ENCODE measurements around the gene KLF13. TPM values are rescaled to one million over a fixed set of nuclear protein-coding genes. Genes with fewer than 3 reads are reported as not detected.
"Not testable (repeated sequence)": the region's sequence is repeated elsewhere in the genome, so short reads cannot be mapped to it uniquely, and the experiment has no call there.

KLF13 gene
- total RNA-seq, 2 donors from 2014 or later: 68.9 to 92.3 TPM

DNA sequence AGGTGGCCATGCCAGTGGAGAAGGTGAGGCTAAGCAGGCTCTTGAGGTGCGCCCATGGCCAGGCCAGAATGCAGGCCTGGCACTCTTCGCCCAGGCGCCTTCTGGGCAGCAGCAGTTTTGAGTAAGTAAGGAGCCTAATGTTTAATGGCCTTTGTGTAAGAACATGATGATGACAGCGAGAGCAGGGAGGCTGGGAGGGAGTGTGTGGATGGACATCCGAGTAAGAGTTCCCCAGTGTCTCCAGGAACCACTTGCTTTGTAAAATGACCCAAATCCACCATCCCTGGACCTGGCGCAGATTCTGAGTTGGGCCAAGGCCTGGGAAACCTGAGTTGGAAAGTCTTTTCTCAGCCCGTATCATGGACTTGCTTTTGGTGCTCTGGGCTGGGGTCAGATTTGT is 24.1 kb downstream of the KLF13 start:
- Histone ChIP-seq H3K9ac (ENCODE audit: low read depth in 2 of 2, low read length in 2 of 2) (no peak overlapping the region), H3K36me3 (no peaks in the 10 kb centered on the region), H3K27ac (no peak overlapping the region), H3K27me3 (no peaks in the 10 kb centered on the region), H3K4me3 (no peak overlapping the region), H3K9me3 (no peaks in the 10 kb centered on the region), H3K4me1 (peaks cover 32% of the 10 kb centered on the region)
- intact Hi-C loops (cut with DNase I): no loop called here
- TF ChIP-seq, protein P1, sequence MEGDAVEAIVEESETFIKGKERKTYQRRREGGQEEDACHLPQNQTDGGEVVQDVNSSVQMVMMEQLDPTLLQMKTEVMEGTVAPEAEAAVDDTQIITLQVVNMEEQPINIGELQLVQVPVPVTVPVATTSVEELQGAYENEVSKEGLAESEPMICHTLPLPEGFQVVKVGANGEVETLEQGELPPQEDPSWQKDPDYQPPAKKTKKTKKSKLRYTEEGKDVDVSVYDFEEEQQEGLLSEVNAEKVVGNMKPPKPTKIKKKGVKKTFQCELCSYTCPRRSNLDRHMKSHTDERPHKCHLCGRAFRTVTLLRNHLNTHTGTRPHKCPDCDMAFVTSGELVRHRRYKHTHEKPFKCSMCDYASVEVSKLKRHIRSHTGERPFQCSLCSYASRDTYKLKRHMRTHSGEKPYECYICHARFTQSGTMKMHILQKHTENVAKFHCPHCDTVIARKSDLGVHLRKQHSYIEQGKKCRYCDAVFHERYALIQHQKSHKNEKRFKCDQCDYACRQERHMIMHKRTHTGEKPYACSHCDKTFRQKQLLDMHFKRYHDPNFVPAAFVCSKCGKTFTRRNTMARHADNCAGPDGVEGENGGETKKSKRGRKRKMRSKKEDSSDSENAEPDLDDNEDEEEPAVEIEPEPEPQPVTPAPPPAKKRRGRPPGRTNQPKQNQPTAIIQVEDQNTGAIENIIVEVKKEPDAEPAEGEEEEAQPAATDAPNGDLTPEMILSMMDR (IDR thresholded peaks at IDR 0.05): no peak
- no peak for DNase-seq

GRCh38 chr15:31352339-31352751 is 25.7 kb downstream of the KLF13 start:
- TF ChIP-seq, protein P1 (IDR thresholded peaks at IDR 0.05): no peak
- DNase-seq: no peak
- Histone ChIP-seq H3K4me1 (peaks cover 35% of the 10 kb centered on the region), H3K9ac (ENCODE audit: low read depth in 2 of 2, low read length in 2 of 2) (peak overlapping the region; percentile 65 to 66), H3K4me3 (no peak overlapping the region), H3K36me3 (no peaks in the 10 kb centered on the region), H3K27me3 (no peaks in the 10 kb centered on the region), H3K9me3 (no peaks in the 10 kb centered on the region), H3K27ac (peak overlapping the region; percentile 48)
- intact Hi-C loops (cut with DNase I): no loop called here

DNA sequence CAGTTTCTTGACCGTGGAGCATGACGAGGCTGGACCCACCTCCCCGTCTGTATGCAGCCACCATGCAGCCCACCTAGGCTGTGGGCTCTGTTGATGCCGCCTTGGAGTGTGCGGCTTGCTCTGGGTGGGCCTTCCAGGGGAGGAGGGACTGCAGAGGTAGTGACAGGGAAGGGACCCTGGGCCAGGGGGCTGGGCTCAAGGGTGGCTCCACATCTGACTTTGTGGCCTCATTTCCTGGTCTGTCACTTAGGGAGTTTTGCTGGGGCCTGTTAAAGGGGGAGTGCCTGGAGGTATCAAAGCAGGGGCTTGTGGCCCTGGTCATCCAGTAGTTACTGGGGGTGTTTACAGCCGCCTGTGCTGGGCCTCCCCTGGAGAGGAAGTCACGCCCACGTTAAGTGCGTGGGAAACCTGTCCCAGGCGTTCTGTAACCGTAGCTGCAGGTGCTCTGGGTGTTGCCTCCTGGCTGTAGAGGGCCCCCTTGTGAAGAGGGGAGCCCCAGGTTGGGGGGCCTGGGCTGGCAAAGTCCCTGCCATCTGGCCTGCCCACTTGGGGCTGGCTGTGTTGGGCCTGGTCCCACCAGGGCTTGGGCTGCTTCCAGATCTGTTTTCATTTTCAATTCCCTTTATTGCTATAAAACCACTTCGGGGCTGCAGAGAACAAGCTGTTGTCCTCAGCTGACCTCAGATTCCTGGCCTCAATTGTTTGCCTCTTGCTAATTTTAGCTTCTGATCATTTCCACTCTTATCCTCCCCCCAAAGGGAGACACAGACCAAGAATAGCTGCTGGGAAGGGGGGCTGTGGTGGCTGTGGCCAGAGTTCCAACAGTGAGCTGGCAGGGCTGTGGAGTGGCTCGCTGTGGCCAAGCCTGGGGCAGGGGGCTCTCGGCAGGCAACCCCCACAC is 26.5 kb downstream of the KLF13 start:
- intact Hi-C loops (cut with DNase I): no loop called here
- no peaks in the 10 kb centered on the region for H3K27me3 ChIP-seq
- no peaks in the 10 kb centered on the region for H3K9me3 ChIP-seq
- no peak overlapping the region for H3K4me3 ChIP-seq
- H3K4me1 ChIP-seq: peaks cover 27% of the 10 kb centered on the region
- TF ChIP-seq, protein P1 (IDR thresholded peaks at IDR 0.05): no peak
- H3K36me3 ChIP-seq: no peaks in the 10 kb centered on the region
- DNase-seq: no peak
- peak overlapping the region; percentile 48 for H3K27ac ChIP-seq
- H3K9ac ChIP-seq (ENCODE audit: low read depth in 2 of 2, low read length in 2 of 2): peak overlapping the region; percentile 65 to 66

DNA sequence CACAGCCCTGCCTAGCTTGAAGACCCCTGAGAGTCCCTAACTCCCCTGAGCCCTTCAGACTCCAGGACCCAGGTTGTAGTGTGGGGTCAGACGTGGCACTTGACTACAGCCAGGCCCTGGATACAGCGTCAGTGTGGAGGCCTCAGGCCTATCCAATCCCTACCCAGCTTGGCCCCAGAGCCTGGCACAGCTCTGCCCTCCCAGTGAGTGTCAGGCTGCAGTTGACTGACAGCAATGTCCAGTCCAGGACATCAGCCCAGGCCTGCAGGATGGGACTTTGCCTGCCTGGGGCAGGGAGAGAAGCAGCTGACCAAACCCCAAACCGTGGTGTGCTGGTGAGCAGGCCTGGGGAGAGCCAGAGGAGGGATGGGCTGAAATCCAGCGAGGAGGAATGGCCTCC is 27.3 kb downstream of the KLF13 start:
- no peak overlapping the region for H3K4me3 ChIP-seq
- H3K9ac ChIP-seq (ENCODE audit: low read depth in 2 of 2, low read length in 2 of 2): peak overlapping the region; percentile 65 to 66
- peak overlapping the region; percentile 48 for H3K27ac ChIP-seq
- no peaks in the 10 kb centered on the region for H3K36me3 ChIP-seq
- TF ChIP-seq, protein P1 (IDR thresholded peaks at IDR 0.05): no peak
- no peaks in the 10 kb centered on the region for H3K9me3 ChIP-seq
- H3K4me1 ChIP-seq: peaks cover 30% of the 10 kb centered on the region
- intact Hi-C loops (cut with DNase I): no loop called here
- DNase-seq: no peak
- H3K27me3 ChIP-seq: no peaks in the 10 kb centered on the region

DNA sequence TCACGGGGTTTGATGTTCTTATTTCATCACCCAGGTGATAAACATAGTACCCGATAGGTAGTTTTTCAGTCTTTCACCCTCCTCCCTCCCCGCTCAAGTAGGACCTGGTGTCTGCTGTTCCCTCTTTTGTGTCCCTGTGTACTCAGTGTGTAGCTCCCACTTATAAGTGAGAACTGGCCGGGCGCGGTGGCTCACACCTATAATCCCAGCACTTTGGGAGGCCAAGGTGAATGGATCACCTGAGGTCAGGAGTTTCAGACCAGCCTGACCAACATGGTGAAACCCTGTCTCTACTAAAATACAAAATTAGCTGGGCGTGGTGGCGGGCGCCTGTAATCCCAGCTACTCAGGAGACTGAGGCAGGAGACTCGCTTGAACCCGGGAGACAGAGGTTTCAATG is 29.5 kb downstream of the KLF13 start:
- intact Hi-C loops (cut with DNase I); H3K27me3 ChIP-seq; H3K27ac ChIP-seq; H3K36me3 ChIP-seq; H3K9ac ChIP-seq (ENCODE audit: low read depth in 2 of 2, low read length in 2 of 2); H3K4me3 ChIP-seq; DNase-seq; H3K9me3 ChIP-seq: not testable (repeated sequence)
- H3K4me1 ChIP-seq: peaks cover 52% of the 10 kb centered on the region

DNA sequence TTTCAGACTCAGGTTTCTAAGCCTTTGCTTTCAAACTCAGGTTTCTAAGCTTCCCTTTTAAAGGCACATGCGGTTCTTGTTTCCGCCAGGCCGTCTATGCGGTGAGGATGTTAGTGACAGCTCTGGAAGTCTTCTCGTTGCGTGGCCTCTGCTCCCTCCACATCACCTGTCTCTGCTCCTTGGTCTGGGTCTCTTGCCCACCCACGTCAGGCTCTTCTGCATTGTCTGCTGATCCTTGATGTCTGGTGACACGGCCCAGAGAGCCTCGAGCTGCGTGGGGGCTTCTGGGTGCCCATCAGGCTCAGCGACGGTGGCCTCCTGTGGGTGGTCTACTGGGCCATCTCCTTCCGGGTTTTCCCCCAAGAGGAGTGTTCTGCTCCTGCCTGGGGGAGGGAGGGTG is 30.5 kb downstream of the KLF13 start:
- Histone ChIP-seq H3K9ac (ENCODE audit: low read depth in 2 of 2, low read length in 2 of 2) (peak overlapping the region in 1 of 2 donors; percentile 41), H3K4me1 (peaks cover 59% of the 10 kb centered on the region), H3K27ac (peak overlapping the region; percentile 10), H3K36me3 (no peaks in the 10 kb centered on the region), H3K9me3 (no peaks in the 10 kb centered on the region), H3K27me3 (no peaks in the 10 kb centered on the region), H3K4me3 (no peak overlapping the region)
- TF ChIP-seq, protein P1 (IDR thresholded peaks at IDR 0.05): no peak
- no peak for DNase-seq
- intact Hi-C loops (cut with DNase I): no loop called here
